Measurements from ENCODE around the gene RAB39B.

Gene RAB39B

DNA sequence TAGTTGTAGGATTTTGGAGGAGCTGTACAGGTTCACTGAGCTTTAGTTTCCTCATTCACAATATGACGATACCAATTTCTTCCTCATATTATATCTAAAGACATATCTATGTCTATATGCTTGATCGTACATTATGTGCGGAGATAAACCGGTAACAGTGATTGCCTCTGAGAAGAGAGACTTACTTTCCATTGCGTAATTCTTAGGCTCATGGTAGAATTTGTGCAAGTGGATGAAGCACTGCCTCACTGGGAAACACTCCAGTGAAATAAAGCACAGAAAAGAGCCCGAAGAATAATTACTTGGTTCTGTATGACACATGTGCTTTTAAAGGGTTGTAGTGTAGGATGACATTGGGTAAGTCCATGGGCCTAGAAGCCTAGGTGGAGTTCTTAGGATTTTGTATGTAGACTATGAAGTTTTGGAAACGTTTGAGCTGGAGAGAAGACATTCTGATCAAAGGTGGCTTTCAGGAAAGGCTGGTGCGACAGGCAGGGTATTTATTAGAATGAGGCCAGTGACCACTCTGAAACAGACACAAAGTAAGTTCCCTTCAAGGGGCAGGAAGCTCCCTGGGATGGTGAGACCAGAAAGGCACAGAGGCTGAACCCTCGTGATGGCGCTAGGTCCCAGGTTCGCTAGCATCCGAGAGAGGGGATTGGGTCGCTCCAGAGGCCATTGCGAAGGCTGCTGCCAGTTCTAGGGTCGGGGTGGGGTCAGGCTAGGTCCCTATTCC lies 48.7 kb downstream of the RAB39B start:
- DNase-seq (ENCODE audit: low spot score): no peak

DNA sequence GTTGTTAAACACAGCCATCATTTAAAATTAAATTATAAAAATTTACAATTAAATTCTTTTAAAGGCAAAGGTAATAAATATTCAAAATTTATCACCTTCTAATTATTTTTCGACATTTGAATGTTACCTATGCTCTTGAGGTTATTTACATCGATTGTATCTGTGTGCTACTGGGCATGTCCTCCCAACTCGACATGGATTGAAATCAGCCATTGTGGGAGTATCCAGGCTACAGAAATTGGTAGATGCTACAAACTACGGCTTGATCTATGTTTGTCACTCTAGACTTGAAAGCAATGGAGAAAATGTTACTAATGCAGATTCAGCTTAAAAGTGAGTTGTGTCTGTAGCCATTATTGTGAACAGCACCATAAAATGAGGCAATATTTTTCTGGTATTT lies 50.6 kb downstream of the RAB39B start:
- DNase-seq (ENCODE audit: low spot score): no peak

DNA sequence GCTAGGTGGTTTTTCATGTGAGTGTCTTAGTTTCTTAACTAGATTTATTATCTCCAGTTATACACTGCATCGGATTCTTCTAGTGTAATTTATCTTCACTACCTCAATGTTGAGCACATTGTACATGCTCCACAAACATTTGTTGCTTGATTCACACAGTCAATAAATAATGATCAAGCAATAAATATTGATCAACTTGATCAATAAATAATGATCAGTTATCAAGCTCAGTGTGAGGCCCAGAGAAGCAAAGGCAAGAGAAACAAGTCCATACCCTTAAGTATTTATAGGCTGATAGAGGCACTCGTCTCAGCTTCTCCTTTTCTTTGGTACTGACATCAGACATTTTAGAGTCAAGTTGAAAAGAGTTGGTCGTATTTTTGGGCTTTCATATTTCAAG lies 53.1 kb downstream of the RAB39B start:
- DNase-seq (ENCODE audit: low spot score): no peak
